Calu3 (cell line): ENCODE results near the gene TMEM120B. TPM values are rescaled to one million over a fixed set of nuclear protein-coding genes. Genes with fewer than 3 reads are reported as not detected.
A peak's percentile ranks its signal among the peaks of the same experiment; 100 is the strongest.

Experiments used
- BruUV-seq: library from RNA; stranded (reverse); fragments of 400-500 nt; replicated peaks from 2 replicates; lab custom pipeline; 2021; lab: Mats Ljungman, UMichigan
- CTCF ChIA-PET: fragments of 300-600 bp; sonication (Branson Sonifier 250); formaldehyde crosslinking; loops from one replicate; lab custom pipeline; 2022; ENCODE audit warnings: antibody characterized with exemption; lab: Charles Lee
- DNase-seq: peaks from one replicate; pipeline ENCODE4 v3.0.0; 2022
- H3K27ac Mint-ChIP-seq: one replicate; pipeline ENCODE4 v1.8.0; 2022; ENCODE audit warnings: mixed read lengths; ENCODE audit not compliant: unreplicated experiment
- H3K27me3 Mint-ChIP-seq: one replicate; pipeline ENCODE4 v1.8.0; 2022; ENCODE audit warnings: mixed read lengths; ENCODE audit not compliant: unreplicated experiment
- H3K36me3 Mint-ChIP-seq: one replicate; pipeline ENCODE4 v1.8.0; 2022; ENCODE audit warnings: mild to moderate bottlenecking, moderate library complexity, mixed read lengths; ENCODE audit not compliant: insufficient read depth, unreplicated experiment
- H3K4me1 Mint-ChIP-seq: one replicate; pipeline ENCODE4 v1.8.0; 2022; ENCODE audit warnings: mild to moderate bottlenecking, low read depth, mixed read lengths; ENCODE audit not compliant: unreplicated experiment
- H3K4me3 Mint-ChIP-seq: one replicate; pipeline ENCODE4 v1.8.0; 2022; ENCODE audit warnings: mild to moderate bottlenecking, low read depth, moderate library complexity, mixed read lengths; ENCODE audit not compliant: unreplicated experiment
- H3K9me3 Mint-ChIP-seq: one replicate; pipeline ENCODE4 v1.8.0; 2022; ENCODE audit warnings: low read depth, mixed read lengths; ENCODE audit not compliant: unreplicated experiment
- CTCF ChIP-seq: fragments of 200-600 bp; IDR thresholded peaks from one replicate; pipeline ENCODE4 v1.8.0; 2022; ENCODE audit warnings: antibody characterized with exemption; ENCODE audit not compliant: unreplicated experiment
- intact Hi-C: fragments of 100-400 bp; cut with micrococcal nuclease; formaldehyde crosslinking; loops from one replicate; pipeline ENCODE4 v1.10.0; 2022; ENCODE audit not compliant: unreplicated experiment
- total RNA-seq: library from RNA; stranded (reverse); gene quantifications from 2 replicates; pipeline ENCODE4 v1.2.3, GENCODE V29; 2022

The TMEM120B gene
- total RNA-seq, 1 experiment from 2014 or later = 23.2 TPM

GRCh38 chr12:121669521-121669900, 43.0 kb upstream of the TMEM120B start, which contains the start of gene MORN3:
MORN3 (minus strand) TSS chr12:121669654; CDS start chr12:121669483, 171 bp downstream.
- Mint-ChIP-seq H3K27me3 (no peaks in the 10 kb centered on the region), H3K36me3 (peaks cover 24% of the 10 kb centered on the region), H3K4me3 (no peak within 1 kb of the TSS), H3K9me3 (no peaks in the 10 kb centered on the region), H3K4me1 (peaks cover 25% of the 10 kb centered on the region), H3K27ac (no peak within 1 kb of the TSS)
- no peak for DNase-seq
- TF ChIP-seq CTCF = no peak
- intact Hi-C loops = no loop called here
- BruUV-seq = no TSS peak
- CTCF ChIA-PET = interaction anchor here (1.3 to 3.6 kb wide), 3 partner anchors 17 to 117 kb away, joined by 6 to 139 read pairs (median 17); partner anchors contain the start of gene ORAI1

DNA sequence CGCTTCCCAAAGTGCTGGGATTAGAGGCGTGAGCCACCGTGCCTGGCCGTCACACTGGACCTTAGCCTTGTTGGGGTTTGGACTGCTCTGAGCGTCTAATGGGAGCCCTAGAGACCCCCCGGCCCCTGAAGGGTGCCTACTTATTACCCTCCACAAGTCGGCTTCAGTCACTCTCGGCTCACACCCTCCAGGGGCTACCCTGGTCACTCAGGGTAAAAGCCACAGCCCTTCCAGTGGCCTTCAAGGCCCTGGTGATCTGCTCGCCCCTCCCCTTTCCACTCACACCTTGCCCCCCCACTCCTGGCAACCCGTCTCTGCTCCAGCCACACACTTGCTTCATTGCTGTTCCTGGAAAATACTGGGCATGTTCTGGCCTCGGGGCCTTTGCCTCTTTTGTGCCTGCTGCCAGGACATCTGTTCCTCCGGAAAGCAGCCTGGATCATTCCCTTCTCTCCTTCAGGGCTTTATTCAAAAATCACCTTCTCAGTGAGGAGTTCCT, 39.5 kb upstream of the TMEM120B start:
- intact Hi-C loops = loop anchor here (5.0 kb wide), 1 partner anchor 46 kb away; the partner anchor contains the start of gene ORAI1
- TF ChIP-seq CTCF = no peak
- H3K4me1 Mint-ChIP-seq = peaks cover 25% of the 10 kb centered on the region
- no peaks in the 10 kb centered on the region for H3K9me3 Mint-ChIP-seq
- H3K4me3 Mint-ChIP-seq = peak overlapping the region; percentile 67
- CTCF ChIA-PET = interaction anchor here (1.2 to 1.3 kb wide), 2 partner anchors 9 to 14 kb away, joined by 5 to 8 read pairs; no protein-coding TSS in a partner anchor
- no TSS peak for BruUV-seq
- no peaks in the 10 kb centered on the region for H3K27me3 Mint-ChIP-seq
- peaks cover 18% of the 10 kb centered on the region for H3K36me3 Mint-ChIP-seq
- DNase-seq = peak; percentile 67
- peak overlapping the region; percentile 86 for H3K27ac Mint-ChIP-seq

GRCh38 chr12:121676190-121676589, 36.4 kb upstream of the TMEM120B start:
- intact Hi-C loops = no loop called here
- Mint-ChIP-seq H3K4me1 (peaks cover 16% of the 10 kb centered on the region), H3K27ac (no peak overlapping the region), H3K4me3 (no peak overlapping the region), H3K9me3 (no peaks in the 10 kb centered on the region), H3K36me3 (peaks cover 18% of the 10 kb centered on the region), H3K27me3 (no peaks in the 10 kb centered on the region)
- CTCF ChIA-PET = interaction anchor here (1.2 kb wide), 1 partner anchor 10 kb away, joined by 9 read pairs; no protein-coding TSS in a partner anchor
- no peak for TF ChIP-seq CTCF
- DNase-seq = no peak
- no TSS peak for BruUV-seq

DNA sequence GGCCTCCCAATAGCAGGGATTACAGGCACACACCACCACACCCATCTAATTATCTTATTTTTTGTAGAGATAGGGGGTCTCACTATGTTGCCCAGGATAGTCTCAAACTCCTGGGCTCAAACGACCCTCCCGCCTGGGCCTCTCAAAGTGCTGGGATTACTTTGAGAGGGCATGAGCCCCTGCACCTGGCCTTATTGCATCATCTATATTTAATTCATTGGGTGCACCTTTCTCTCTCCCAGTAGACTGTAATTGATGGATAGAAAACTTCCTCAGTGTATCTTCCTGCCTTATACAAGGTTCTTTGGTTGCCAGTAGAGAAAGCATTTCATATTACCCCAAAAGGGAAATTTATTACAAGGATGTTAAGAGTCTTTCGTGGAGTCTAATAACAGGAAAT, 34.2 kb upstream of the TMEM120B start:
- Mint-ChIP-seq H3K27ac (no peak overlapping the region), H3K4me3 (no peak overlapping the region), H3K4me1 (peaks cover 12% of the 10 kb centered on the region), H3K36me3 (peaks cover 3% of the 10 kb centered on the region), H3K9me3 (no peaks in the 10 kb centered on the region), H3K27me3 (no peaks in the 10 kb centered on the region)
- intact Hi-C loops = no loop called here
- CTCF ChIA-PET = no interaction called here
- no peak for DNase-seq
- no peak for TF ChIP-seq CTCF
- no TSS peak for BruUV-seq
